Stomach (tissue), 4 donors: ENCODE data around the gene SDCCAG8.

Source experiments
- CTCF ChIP-seq, 7 experiments: fragments of 450-650 bp in 4 of 7; fragments of 200-600 bp in 3 of 7; sonication (generic) in 3 of 7; IDR thresholded peaks; one replicate each; pipeline ENCODE4 v1.5.1; 2016 to 2019; ENCODE audit warnings: antibody characterized with exemption in 7 of 7, control low read depth in 2 of 7, mild to moderate bottlenecking in 1 of 7
- EP300 ChIP-seq: sonication (generic); formaldehyde crosslinking; IDR thresholded peaks from one replicate; pipeline ENCODE4 v1.6.1; 2017; ENCODE audit warnings: antibody characterized with exemption

DNA sequence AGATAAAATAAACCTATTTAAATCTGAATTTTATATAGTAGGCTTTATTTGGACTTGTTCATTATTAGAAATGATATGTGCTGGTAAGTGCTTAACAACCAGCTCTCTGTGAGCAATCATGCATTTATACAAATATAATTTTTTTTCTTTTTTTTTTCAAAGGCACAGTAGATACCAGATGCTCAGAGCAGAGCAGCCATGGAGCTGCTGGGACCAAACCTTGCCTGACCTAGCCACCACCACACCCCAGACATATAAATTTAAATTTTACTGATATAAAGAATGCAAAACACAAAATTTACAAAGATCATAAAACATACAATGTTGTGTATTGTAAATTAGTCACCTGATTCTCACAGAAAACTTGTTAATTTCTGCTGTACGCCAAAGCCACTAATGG, 290.6 kb downstream of the SDCCAG8 start:
- no peak for TF ChIP-seq CTCF (IDR thresholded peaks at IDR 0.05)
- TF ChIP-seq EP300, result no peak
